ENCODE results near the gene DISC1. TPM values are rescaled to one million over a fixed set of nuclear protein-coding genes. Genes with fewer than 3 reads are reported as not detected.
"Not testable (repeated sequence)": the region's sequence is repeated elsewhere in the genome, so short reads cannot be mapped to it uniquely, and the experiment has no call there.

Gene DISC1
- total and polyA plus RNA-seq, 2 donors (not counting 3 experiments of a cell fraction or from before 2014, with no cell fraction given): 3.3 to 14.7 TPM

DNA sequence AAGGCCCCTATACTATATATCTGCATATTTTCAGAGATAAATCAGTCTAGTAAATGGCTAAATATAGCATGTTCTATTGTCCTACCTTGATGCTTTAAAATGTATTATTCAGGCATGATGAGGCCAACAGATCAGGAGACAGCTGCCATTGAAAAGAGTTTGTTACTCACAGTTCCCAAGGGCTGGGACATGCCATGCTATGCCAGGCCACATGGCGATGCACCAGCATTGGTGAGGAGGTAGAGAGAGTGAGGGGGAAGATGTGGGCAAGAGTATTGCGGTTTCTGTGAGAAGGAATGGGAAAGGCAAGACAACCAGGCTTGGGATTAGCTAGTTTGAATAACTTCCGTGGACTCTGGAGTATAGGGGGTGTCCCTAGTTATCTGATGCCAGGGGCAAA lies 316.5 kb downstream of the DISC1 start:
- CTCF ChIA-PET: interaction anchor here (0.9 to 1.7 kb wide), 2 partner anchors 11 to 95 kb away, joined by 3 to 7 read pairs; no protein-coding TSS in a partner anchor
- dilution Hi-C loops (cut with MboI; ENCODE audit: extremely low pct_ligation_motif_present, low sequenced_read_pairs): no loop called here
- intact Hi-C loops (cut with micrococcal nuclease): no loop called here
- no peaks in the 10 kb centered on the region for H3K27me3 ChIP-seq (ENCODE audit: control insufficient read depth in 2 of 2, insufficient read depth in 2 of 2, low read length in 2 of 2)
- no peaks in the 10 kb centered on the region for H4K20me1 ChIP-seq (replicated peaks; ENCODE audit: control insufficient read depth, extremely low read depth, insufficient read depth, low read length)
- H3K9me1 ChIP-seq (replicated peaks; ENCODE audit: control insufficient read depth, extremely low read depth, insufficient read depth, low read length): no peaks in the 10 kb centered on the region
- TF ChIP-seq MYC (IDR thresholded peaks at IDR 0.05; ENCODE audit: low read depth, low read length): no peak
- no peak for TF ChIP-seq FOS (IDR thresholded peaks at IDR 0.05; ENCODE audit: borderline replicate concordance, insufficient read depth, low read length)
- TF ChIP-seq POLR2A (IDR thresholded peaks at IDR 0.05; ENCODE audit: low read depth, low read length): no peak
- TF ChIP-seq EZH2 (IDR thresholded peaks at IDR 0.05; ENCODE audit: borderline replicate concordance, low read depth, low read length, severe bottlenecking): no peak
- no peak for TF ChIP-seq GATA2 (IDR thresholded peaks at IDR 0.05; ENCODE audit: insufficient read depth, insufficient read length, low read depth, low read length)
- TF ChIP-seq, protein P1, sequence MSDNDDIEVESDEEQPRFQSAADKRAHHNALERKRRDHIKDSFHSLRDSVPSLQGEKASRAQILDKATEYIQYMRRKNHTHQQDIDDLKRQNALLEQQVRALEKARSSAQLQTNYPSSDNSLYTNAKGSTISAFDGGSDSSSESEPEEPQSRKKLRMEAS (IDR thresholded peaks at IDR 0.05; ENCODE audit: insufficient read depth, insufficient read length): no peak
- no peaks in the 10 kb centered on the region for H3K36me3 ChIP-seq (ENCODE audit: control insufficient read depth in 2 of 2, extremely low read depth in 1 of 2, insufficient read depth in 2 of 2, low read length in 2 of 2)
- H3K9ac ChIP-seq (replicated peaks; ENCODE audit: extremely low read depth, insufficient read depth, low read length): no peak overlapping the region
- no peaks in the 10 kb centered on the region for H3K79me2 ChIP-seq (ENCODE audit: control insufficient read depth, insufficient read depth, low read length)
- DNase-seq (ENCODE audit: low read depth, low spot score): no peak
- H3K4me1 ChIP-seq (ENCODE audit: control insufficient read depth, extremely low read depth, insufficient read depth, low read length): no peaks in the 10 kb centered on the region
- no peak overlapping the region for H3K27ac ChIP-seq (ENCODE audit: insufficient read depth, low read depth, low read length)
- BruUV-seq (replicated peaks): no TSS peak
- no peaks in the 10 kb centered on the region for H3K9me3 ChIP-seq (replicated peaks; ENCODE audit: control insufficient read depth, insufficient read depth, low read length)
- H3K4me3 ChIP-seq (replicated peaks in 1 of 3; ENCODE audit: insufficient read depth in 1 of 3, low read depth in 1 of 3, low read length in 3 of 3): no peak overlapping the region
- FAIRE-seq: no peak
- POLR2A ChIA-PET: no interaction called here
- no peak overlapping the region for H3K4me2 ChIP-seq (ENCODE audit: insufficient read depth, low read length)
- H2AFZ ChIP-seq (ENCODE audit: low read depth, low read length): no peak overlapping the region

- H3K9me3 ChIP-seq (replicated peaks; ENCODE audit: control insufficient read depth, insufficient read depth, low read length); H3K4me2 ChIP-seq (ENCODE audit: insufficient read depth, low read length); BruUV-seq (replicated peaks); CTCF ChIA-PET; H4K20me1 ChIP-seq (replicated peaks; ENCODE audit: control insufficient read depth, extremely low read depth, insufficient read depth, low read length); H3K4me1 ChIP-seq (ENCODE audit: control insufficient read depth, extremely low read depth, insufficient read depth, low read length); intact Hi-C loops (cut with micrococcal nuclease); H3K36me3 ChIP-seq (ENCODE audit: control insufficient read depth in 2 of 2, extremely low read depth in 1 of 2, insufficient read depth in 2 of 2, low read length in 2 of 2); dilution Hi-C loops (cut with MboI; ENCODE audit: extremely low pct_ligation_motif_present, low sequenced_read_pairs); FAIRE-seq; H3K79me2 ChIP-seq (ENCODE audit: control insufficient read depth, insufficient read depth, low read length); DNase-seq (ENCODE audit: low read depth, low spot score); H3K9me1 ChIP-seq (replicated peaks; ENCODE audit: control insufficient read depth, extremely low read depth, insufficient read depth, low read length); H3K9ac ChIP-seq (replicated peaks; ENCODE audit: extremely low read depth, insufficient read depth, low read length); POLR2A ChIA-PET; H3K27me3 ChIP-seq (ENCODE audit: control insufficient read depth in 2 of 2, insufficient read depth in 2 of 2, low read length in 2 of 2); H2AFZ ChIP-seq (ENCODE audit: low read depth, low read length); H3K4me3 ChIP-seq (replicated peaks in 1 of 3; ENCODE audit: insufficient read depth in 1 of 3, low read depth in 1 of 3, low read length in 3 of 3); H3K27ac ChIP-seq (ENCODE audit: insufficient read depth, low read depth, low read length): not testable (repeated sequence)
Measured at GRCh38 chr1:231948102-231948501, 321.5 kb downstream of the DISC1 start.
